Smooth muscle cell (in vitro differentiated cells): Measurements from ENCODE around the gene GABARAPL2. TPM values are rescaled to one million over a fixed set of nuclear protein-coding genes. Genes with fewer than 3 reads are reported as not detected.

Source experiments
- DNase-seq: peaks from one replicate; lab custom pipeline; 2025; ENCODE audit not compliant: unreplicated experiment; lab: John Stamatoyannopoulos, UW
- H2AFZ ChIP-seq: fragments of 200-600 bp; sonication (generic); 2 replicates; pipeline ENCODE4 v1.6.0; 2016; ENCODE audit warnings: antibody characterized with exemption, low read depth, mild to moderate bottlenecking
- H3F3A ChIP-seq: fragments of 200-600 bp; sonication (generic); 2 replicates; pipeline ENCODE4 v1.6.0; 2017; ENCODE audit warnings: antibody characterized with exemption, low read depth
- H3K27ac ChIP-seq: fragments of 200-600 bp; sonication (generic); 2 replicates; pipeline ENCODE4 v1.5.1; 2016; ENCODE audit warnings: low read depth, mild to moderate bottlenecking
- H3K27me3 ChIP-seq: fragments of 200-600 bp; sonication (generic); 2 replicates; pipeline ENCODE4 v1.6.1; 2016; ENCODE audit warnings: low read depth, mild to moderate bottlenecking
- H3K36me3 ChIP-seq: fragments of 200-600 bp; sonication (generic); 2 replicates; pipeline ENCODE4 v1.5.1; 2016; ENCODE audit warnings: low read depth
- H3K4me1 ChIP-seq: fragments of 200-600 bp; sonication (generic); 2 replicates; pipeline ENCODE4 v1.5.1; 2016; ENCODE audit warnings: low read depth
- H3K4me2 ChIP-seq: fragments of 200-600 bp; sonication (generic); 2 replicates; pipeline ENCODE4 v1.6.0; 2016; ENCODE audit warnings: mild to moderate bottlenecking
- H3K4me3 ChIP-seq: fragments of 200-600 bp; sonication (generic); 2 replicates; pipeline ENCODE4 v1.5.1; 2016; ENCODE audit warnings: mild to moderate bottlenecking
- H3K79me2 ChIP-seq: fragments of 200-600 bp; sonication (generic); 2 replicates; pipeline ENCODE4 v1.6.0; 2016; ENCODE audit warnings: low read depth, mild to moderate bottlenecking
- H3K9ac ChIP-seq: fragments of 200-600 bp; sonication (generic); 2 replicates; pipeline ENCODE4 v1.6.0; 2016; ENCODE audit warnings: low read depth
- H3K9me3 ChIP-seq: fragments of 200-600 bp; sonication (generic); replicated peaks from 2 replicates; pipeline ENCODE4 v1.5.1; 2016; ENCODE audit warnings: low read depth
- H4K20me1 ChIP-seq: fragments of 200-600 bp; sonication (generic); 2 replicates; pipeline ENCODE4 v1.6.0; 2016; ENCODE audit warnings: low read depth
- WGBS: methylation state at CpG from one replicate; pipeline ENCODE4 v1.1.7; 2016; ENCODE audit warnings: low lambda C conversion rate; 5-methylcytosine and 5-hydroxymethylcytosine counted together
- polyA plus RNA-seq: library from polyadenylated mRNA; unstranded; fragments of >200 nt; fragmentation: Nextera tagmentation; extraction: Ambion mirVana; gene quantifications from 2 replicates; pipeline ENCODE4 v1.2.1, GENCODE V29; 2016
- total RNA-seq: library from RNA; depleted of rRNA; stranded (reverse); fragments of >200 nt; gene quantifications from 2 replicates; pipeline ENCODE4 v1.2.3, GENCODE V29; 2014
- TF ChIP-seq, protein P1 (sequence below): fragments of 200-600 bp; sonication (generic); IDR thresholded peaks from 2 replicates; pipeline ENCODE4 v1.5.1; 2017; ENCODE audit warnings: borderline replicate concordance, mild to moderate bottlenecking, antibody characterized with exemption; ENCODE audit not compliant: insufficient read depth, poor library complexity, severe bottlenecking

GABARAPL2 gene
- total and polyA plus RNA-seq, 2 experiments from 2014 or later = 90.6 to 189 TPM

DNA sequence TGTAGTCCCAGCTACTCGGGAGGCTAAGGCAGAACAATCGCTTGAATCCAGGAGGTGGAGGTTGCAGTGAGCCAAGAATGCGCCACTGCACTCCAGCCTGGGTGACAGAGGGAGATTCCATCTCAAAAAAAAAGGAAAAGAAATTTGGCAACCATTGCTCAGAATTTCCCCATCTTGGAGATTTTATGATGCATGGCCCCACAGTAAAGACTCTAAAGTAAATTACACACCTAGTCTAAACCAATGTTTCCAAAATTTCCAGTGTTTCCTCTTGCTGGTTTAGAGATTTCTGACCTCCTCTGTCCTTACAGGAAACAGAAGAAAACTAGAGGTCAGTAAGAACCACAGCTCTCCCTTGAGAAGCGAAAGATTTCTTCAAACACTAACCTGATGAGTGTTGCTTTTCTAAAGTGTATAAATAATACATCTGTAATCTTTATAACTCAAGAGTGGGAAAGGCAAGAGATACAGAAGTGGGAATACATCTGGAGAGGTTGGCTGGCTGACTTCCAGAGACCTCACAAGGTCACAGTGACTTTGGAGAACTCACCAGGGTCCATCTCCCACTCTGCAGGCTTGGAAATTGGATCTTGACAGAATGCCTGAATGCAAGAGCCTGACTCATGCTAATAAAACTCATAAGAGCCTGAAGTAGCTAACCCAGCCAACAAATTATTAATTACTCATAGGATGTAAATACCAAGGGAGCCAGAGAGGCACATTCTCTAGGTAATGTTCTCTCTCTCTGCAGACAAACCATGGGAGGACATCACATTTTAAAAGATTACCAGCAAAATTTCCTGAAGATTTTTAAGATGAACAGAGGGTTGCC, 48.1 kb downstream of the GABARAPL2 start:
- 96% methylated on average over 4 of the region's 4 CpGs for WGBS
- no peak overlapping the region for H3K4me3 ChIP-seq
- no peaks in the 10 kb centered on the region for H4K20me1 ChIP-seq
- H3K27me3 ChIP-seq = no peaks in the 10 kb centered on the region
- H3K4me1 ChIP-seq = no peaks in the 10 kb centered on the region
- no peak overlapping the region for H2AFZ ChIP-seq
- no peak overlapping the region for H3K9ac ChIP-seq
- H3K79me2 ChIP-seq = no peaks in the 10 kb centered on the region
- no peak for DNase-seq
- H3K9me3 ChIP-seq = no peaks in the 10 kb centered on the region
- H3K36me3 ChIP-seq = peaks cover 16% of the 10 kb centered on the region
- H3K4me2 ChIP-seq = no peak overlapping the region
- no peaks in the 10 kb centered on the region for H3F3A ChIP-seq
- TF ChIP-seq, protein P1, sequence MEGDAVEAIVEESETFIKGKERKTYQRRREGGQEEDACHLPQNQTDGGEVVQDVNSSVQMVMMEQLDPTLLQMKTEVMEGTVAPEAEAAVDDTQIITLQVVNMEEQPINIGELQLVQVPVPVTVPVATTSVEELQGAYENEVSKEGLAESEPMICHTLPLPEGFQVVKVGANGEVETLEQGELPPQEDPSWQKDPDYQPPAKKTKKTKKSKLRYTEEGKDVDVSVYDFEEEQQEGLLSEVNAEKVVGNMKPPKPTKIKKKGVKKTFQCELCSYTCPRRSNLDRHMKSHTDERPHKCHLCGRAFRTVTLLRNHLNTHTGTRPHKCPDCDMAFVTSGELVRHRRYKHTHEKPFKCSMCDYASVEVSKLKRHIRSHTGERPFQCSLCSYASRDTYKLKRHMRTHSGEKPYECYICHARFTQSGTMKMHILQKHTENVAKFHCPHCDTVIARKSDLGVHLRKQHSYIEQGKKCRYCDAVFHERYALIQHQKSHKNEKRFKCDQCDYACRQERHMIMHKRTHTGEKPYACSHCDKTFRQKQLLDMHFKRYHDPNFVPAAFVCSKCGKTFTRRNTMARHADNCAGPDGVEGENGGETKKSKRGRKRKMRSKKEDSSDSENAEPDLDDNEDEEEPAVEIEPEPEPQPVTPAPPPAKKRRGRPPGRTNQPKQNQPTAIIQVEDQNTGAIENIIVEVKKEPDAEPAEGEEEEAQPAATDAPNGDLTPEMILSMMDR = no peak
- no peak overlapping the region for H3K27ac ChIP-seq

DNA sequence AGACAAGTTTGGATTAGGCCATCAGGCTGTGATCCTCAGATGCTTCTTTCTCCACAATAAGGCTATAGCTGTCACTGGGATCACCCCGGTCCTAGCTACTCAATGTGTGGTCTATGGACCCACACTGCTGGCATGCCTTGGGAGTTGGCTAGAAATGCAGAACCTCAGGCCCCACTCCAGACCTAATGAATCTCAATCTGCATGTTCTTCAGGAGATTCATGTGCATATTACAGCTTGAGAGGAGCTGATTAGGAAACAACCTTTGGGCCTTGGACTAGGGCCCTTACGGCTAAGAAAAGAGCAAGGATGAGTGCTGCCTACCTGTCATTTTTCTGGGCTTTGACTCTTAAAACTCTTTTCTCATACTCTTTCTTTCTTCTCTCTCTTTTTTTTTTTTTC, 49.4 kb downstream of the GABARAPL2 start:
- Histone ChIP-seq H3K4me3 (no peak overlapping the region), H3K9ac (no peak overlapping the region), H3K36me3 (peaks cover 16% of the 10 kb centered on the region), H3K27ac (no peak overlapping the region), H3K4me2 (no peak overlapping the region), H3K27me3 (no peaks in the 10 kb centered on the region), H2AFZ (no peak overlapping the region), H3K4me1 (no peaks in the 10 kb centered on the region), H3K9me3 (no peaks in the 10 kb centered on the region), H3K79me2 (no peaks in the 10 kb centered on the region), H4K20me1 (no peaks in the 10 kb centered on the region), H3F3A (no peaks in the 10 kb centered on the region)
- no peak for DNase-seq
- 100% methylated on average over 2 of the region's 2 CpGs for WGBS
- TF ChIP-seq, protein P1 = no peak

DNA sequence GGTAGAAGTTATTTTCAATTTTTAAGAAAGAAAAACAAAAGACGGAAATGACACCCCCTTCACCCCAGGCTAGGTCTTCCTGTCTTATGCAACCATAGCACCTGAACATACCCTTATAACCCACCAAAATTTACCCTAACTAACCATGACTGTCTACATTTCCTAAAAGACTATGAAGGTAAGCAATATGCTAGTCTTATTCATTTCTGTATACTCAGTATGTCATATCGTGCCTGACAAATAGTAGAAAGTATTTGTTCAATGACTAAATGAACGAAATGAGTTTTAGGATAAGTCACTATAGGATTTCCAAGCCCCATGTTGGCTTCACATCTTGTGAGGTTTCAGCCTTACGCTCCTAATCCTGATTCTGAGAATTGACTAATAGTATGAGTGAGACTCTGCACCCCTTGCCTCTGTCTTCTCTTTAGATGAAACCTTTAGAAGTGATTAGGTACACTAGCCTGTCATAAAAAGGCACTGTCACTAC, 50.4 kb downstream of the GABARAPL2 start:
- Histone ChIP-seq H3K79me2 (peaks cover 4% of the 10 kb centered on the region), H3K36me3 (peaks cover 16% of the 10 kb centered on the region), H3F3A (no peaks in the 10 kb centered on the region), H3K4me2 (no peak overlapping the region), H3K9me3 (no peaks in the 10 kb centered on the region), H3K27me3 (no peaks in the 10 kb centered on the region), H2AFZ (no peak overlapping the region), H3K4me1 (peaks cover 4% of the 10 kb centered on the region), H3K27ac (no peak overlapping the region), H4K20me1 (no peaks in the 10 kb centered on the region), H3K9ac (no peak overlapping the region), H3K4me3 (no peak overlapping the region)
- TF ChIP-seq, protein P1 = no peak
- 98% methylated on average over 4 of the region's 4 CpGs for WGBS
- DNase-seq = no peak

DNA sequence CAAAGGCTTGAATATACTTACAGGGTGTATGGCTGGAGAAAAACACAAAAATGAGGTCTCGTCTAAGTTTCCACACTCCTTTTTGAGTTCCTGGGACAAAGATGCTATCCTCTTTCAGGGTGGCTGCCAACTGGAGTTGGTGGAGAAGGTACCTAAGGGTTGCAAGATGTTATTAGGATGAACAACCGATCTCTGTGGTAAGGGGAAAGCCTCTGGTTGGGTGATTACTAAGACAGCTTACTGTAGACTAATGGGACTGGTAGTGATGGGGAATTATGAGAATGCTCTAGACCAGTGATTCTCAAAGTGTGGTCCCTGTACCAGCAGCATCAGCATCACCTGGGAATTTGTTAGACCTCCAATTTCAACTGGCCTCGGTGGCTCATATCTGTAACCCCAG, 50.9 kb downstream of the GABARAPL2 start:
- Histone ChIP-seq H3F3A (no peaks in the 10 kb centered on the region), H3K4me2 (no peak overlapping the region), H3K36me3 (peaks cover 16% of the 10 kb centered on the region), H3K4me3 (no peak overlapping the region), H4K20me1 (no peaks in the 10 kb centered on the region), H2AFZ (no peak overlapping the region), H3K27me3 (no peaks in the 10 kb centered on the region), H3K79me2 (peaks cover 10% of the 10 kb centered on the region), H3K27ac (no peak overlapping the region), H3K9me3 (no peaks in the 10 kb centered on the region), H3K9ac (no peak overlapping the region), H3K4me1 (peaks cover 10% of the 10 kb centered on the region)
- TF ChIP-seq, protein P1 = no peak
- 94% methylated on average over 3 of the region's 3 CpGs for WGBS
- DNase-seq = no peak
